ENCODE measurements around the gene PPIL4.

DNA sequence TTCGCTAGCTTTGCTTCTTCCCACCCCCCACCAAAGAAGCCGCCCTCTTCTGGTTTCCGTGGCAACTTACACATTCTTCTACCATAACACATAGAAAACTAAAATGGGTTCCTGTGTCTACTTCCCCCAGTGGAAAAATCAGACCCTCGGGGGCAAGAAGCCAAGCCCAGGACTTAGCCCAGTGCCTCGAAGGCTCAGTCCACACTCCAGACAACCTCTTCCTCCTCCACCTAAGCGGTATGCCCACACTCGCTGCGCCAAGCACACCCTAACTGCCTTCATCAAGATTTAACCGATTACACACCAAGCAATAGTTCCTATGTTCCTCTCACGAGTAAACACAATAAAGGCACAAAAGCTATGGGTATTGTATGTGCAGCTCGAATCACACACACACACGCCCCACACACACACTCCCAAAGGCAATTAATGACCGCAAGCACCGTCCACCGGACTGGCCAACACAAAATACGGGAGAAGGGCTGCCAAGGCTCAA, 537 bp downstream of the PPIL4 start:
- TF ChIP-seq POLR2AphosphoS5 (IDR thresholded peaks at IDR 0.05; ENCODE audit: insufficient read depth, low read depth, low read length) (no peak), CTCF (IDR thresholded peaks at IDR 0.05; ENCODE audit: extremely low read depth in 1 of 2, insufficient read depth in 1 of 2, low read depth in 1 of 2, low read length in 2 of 2) (no peak)
